HG03097 (cell line): ENCODE data around the gene DYNC2I2.
"Not testable (repeated sequence)": the region's sequence is repeated elsewhere in the genome, so short reads cannot be mapped to it uniquely, and the experiment has no call there.

Source experiments
- ATAC-seq: cut with Tn5 transposase; IDR thresholded peaks from one replicate; pipeline ENCODE4 v1.9.1; 2021; ENCODE audit not compliant: unreplicated experiment, low FRiP score

Gene DYNC2I2

DNA sequence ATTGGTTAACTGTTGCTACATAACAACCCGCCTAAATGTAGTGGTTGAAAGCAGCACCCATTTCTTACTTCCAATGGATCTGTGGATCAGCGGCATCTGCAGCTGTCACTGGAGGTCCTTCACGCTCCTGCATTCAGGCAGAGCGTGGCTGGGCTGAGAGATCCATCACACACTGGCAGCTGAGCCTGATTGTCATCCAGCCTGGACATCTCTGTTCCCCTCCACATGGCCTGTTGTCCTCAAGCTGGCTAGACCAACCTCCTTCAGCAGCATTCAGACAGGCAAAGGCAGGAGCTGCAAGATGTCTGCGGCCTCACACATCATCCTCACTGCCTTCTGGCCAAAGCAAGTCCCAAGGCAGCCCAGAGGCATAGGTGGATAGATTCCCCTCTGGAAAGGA is 36.9 kb downstream of the DYNC2I2 start:
- ATAC-seq = no peak

DNA sequence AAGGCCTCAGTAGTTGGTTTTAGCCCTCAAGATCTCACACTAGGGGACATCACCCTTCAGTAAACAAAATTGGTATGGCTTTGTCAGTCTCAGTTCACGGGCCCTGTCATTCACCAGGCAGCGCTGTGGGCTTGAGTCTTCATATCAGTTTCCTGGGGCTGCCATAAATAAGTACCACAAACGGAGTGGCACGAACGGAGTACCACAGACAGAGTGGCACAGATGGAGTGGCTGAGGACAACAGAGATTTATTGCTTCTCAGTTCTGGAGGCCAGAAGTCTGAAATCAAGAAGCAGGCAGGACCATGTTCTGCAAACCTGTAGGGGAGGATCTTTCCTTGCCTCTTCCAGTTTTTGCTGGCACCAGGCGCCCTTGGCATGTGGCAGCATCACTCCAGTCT is 37.5 kb downstream of the DYNC2I2 start:
- no peak for ATAC-seq

DNA sequence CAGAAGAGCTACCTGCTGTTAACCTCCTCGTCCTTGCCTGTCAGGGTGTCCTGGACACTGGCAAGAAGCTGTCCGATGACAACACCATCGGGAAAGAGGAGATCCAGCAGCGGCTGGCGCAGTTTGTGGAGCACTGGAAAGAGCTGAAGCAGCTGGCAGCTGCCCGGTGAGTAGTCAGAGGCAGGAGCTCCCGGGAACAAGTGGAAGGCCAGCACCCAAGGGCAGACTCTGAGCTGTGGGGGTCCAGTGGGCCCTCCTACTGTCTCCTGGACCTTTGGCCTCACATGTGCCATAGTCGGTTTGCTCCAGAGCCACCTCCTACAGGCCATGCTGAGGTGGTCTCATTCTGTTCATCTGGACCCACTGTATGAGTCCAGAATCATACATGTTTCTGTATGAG is 38.7 kb downstream of the DYNC2I2 start:
- ATAC-seq = no peak

DNA sequence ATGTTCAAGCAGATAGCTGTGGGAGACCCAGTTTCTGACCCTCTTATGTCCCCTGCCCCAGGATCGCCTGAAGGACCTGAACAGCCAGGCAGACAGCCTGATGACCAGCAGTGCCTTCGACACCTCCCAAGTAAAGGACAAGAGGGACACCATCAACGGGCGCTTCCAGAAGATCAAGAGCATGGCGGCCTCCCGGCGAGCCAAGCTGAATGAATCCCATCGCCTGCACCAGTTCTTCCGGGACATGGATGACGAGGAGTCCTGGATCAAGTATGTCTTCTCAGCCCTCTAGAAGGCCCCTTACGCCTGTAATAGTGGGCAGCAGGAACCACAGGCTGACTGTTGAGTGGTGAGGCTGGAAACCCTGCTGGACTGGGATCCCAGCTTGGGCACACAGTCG is 41.1 kb downstream of the DYNC2I2 start:
- no peak for ATAC-seq

DNA sequence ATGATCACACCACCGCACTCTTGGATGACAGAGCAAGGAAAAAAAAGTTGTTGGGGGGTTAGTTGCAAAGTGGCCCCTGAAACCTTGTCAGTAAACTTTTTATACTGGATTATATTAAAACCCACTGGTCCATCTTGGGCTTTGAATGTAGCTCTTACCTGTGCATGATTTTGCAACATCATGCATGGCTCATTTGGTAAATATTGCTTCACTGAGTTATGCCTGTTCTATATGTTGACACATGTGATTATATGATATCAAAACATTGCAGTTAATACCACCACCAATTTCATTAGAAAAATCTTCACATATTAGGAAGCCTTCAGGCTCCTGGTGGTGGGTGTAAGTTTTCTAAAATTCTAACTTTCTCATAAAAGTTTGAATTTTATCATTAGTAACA is 41.9 kb downstream of the DYNC2I2 start:
- no peak for ATAC-seq

DNA sequence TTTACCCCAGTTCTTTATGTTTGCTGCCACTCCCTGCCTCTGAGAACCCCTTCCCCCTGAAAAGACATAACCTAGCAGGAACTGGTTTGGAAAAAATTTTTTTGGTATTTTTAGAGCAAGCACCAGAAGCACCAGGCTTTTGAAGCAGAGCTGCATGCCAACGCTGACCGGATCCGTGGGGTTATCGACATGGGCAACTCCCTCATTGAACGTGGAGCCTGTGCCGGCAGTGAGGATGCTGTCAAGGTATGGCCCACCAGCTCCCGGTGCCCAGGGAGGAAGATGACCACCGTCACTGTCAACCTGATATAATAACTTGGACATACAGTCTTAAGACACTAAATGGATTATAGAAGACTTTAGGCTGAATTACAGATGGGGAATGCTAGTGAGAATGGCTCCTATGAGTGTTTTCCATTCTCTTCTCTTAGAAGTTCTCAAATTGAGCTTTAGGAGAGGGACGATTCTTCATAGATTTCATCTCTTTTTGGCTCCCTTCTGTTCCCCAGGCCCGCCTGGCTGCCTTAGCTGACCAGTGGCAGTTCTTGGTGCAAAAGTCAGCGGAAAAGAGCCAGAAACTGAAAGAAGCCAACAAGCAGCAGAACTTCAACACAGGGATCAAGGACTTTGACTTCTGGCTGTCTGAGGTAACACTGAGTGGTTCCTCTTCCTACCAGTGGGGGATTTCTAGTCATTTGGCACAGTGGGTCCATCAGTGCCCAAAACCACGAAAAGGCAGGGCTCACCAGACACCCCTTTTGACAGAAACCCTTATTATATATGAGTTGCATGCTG is 44.9 kb downstream of the DYNC2I2 start:
- no peak for ATAC-seq

DNA sequence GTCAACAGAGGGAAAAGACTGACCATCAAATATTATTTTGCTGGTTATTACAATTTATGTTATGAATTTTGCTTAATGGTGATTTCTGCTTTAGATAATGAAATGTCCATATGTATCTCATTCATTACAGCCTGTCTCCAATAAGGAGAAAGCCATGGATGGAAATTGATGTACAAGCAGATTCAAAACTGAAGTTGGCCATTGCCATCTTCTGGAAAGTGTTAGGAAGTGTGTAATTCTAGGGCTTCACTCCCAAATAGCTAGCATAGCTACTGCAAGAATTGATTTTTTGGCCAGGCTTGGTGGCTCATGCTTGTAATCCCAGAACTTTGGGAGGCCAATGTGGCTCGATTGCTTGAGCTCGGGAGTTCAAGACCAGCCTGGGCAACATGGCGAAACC is 45.8 kb downstream of the DYNC2I2 start:
- no peak for ATAC-seq

DNA sequence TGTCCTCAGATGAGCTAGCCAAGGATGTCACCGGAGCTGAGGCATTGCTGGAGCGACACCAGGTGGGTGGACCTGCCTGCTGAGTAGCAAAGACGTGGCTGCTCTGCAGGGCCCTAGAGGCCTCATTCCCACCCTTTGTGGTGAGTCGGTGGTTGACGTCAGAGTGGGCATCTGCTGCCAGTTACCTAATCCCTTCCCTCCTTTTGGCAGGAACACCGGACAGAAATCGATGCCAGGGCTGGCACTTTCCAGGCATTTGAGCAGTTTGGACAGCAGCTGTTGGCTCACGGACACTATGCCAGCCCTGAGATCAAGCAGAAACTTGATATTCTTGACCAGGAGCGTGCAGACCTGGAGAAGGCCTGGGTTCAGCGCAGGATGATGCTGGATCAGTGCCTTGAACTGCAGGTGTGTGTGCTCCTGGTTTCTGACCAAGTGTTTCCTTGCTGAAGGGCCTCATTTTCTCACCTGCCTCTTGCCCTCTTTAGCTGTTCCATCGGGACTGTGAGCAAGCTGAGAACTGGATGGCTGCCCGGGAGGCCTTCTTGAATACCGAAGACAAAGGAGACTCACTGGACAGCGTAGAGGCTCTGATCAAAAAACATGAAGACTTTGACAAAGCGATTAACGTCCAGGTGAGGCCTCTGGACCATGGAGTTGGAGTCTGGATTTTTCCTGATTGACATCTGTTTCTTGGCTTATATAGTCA is 48.9 kb downstream of the DYNC2I2 start:
- ATAC-seq = no peak

DNA sequence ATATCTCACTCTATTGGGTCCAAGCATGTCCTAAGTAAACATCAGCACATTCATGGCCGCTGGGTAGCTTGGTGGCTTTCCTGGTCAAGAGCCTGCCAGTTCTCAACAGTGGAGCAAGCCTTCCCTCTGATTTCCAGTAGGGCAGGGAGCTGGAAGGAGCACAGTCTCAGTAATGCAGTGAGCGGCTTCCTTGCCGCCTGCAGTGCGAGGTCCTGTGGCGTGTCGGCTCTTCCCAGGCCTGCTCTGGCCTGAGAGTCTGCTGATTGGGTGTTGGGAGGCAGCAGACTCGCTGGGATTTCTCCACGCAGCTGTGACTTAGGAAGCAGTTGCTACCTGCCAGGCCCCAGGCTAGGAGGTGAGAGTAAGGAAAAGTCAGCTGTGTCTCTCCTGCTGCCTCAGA is 53.0 kb downstream of the DYNC2I2 start:
- no peak for ATAC-seq

DNA sequence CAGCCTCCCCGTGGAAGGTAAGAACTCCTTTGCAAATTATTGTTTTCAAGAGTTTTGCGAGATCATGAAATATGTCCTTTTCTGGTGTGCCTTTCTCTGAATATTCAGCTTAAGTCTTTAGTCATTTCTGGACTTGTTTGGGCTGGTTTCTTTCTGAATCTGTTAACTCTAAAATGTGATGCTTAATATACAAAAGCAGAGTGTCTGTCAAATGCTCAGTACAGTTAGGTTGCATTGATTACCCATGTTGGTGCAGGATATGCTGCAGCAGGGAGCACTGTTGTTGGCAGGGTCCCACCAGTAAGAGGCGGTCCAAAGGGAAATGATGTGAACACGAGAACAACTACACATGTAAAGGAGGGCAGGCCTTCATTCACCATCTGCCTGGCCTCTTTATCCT is 56.5 kb downstream of the DYNC2I2 start:
- no peak for ATAC-seq

DNA sequence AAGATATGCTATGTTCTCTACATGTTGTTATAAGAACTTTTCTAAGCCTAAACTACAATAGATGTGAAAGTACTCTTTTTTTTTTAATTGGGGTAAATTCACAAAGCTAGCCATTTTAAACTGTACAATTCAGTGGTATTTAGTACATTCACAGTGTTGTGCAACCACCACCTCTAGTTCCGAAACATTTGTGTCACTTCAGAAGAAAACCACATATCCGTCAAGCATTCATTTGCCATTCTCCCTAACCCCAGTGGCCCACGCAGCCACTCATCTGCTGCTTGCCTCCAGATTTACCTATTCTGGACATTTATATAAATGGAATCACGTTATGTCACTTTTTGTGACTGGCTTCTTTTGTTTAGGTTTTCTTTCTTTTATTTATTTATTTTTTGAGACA is 61.2 kb downstream of the DYNC2I2 start:
- no peak for ATAC-seq

DNA sequence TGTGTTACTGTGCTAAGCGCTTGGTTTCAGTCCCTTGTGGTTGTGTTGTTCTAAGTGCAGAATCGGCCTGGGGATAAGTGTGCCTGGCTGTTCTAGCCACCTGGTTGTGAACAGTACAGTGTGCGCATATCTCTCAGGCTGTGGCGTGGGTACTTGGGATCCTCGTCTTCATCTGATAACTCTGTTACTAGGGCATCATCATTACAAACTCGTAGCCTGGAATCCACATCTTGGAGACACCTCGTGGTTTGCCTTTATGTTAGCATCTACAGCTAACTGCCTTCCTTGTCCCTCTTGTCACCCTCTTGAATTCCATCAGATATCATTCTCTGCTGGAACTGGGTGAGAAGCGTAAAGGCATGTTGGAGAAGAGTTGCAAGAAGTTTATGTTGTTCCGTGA is 62.8 kb downstream of the DYNC2I2 start:
- no peak for ATAC-seq

DNA sequence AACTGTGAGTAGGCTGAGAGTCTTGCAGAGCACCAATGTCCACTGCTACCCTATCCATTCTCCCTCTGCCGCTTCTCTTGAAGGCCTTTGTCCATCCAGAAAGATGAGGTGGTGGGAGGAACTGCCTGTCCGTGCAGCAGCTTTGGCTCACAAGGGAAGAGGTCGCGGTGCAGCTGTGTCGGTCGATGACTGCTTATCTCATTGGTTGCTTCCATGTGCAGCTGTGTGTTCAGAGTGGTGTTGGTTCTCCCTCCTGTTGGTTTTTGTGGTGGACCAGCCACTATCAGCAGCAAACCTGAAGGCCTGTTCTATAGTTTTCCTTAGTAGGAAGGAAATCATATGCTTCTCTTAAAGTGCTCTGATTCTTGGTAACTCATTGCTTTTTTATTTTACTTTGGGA is 63.6 kb downstream of the DYNC2I2 start:
- no peak for ATAC-seq

DNA sequence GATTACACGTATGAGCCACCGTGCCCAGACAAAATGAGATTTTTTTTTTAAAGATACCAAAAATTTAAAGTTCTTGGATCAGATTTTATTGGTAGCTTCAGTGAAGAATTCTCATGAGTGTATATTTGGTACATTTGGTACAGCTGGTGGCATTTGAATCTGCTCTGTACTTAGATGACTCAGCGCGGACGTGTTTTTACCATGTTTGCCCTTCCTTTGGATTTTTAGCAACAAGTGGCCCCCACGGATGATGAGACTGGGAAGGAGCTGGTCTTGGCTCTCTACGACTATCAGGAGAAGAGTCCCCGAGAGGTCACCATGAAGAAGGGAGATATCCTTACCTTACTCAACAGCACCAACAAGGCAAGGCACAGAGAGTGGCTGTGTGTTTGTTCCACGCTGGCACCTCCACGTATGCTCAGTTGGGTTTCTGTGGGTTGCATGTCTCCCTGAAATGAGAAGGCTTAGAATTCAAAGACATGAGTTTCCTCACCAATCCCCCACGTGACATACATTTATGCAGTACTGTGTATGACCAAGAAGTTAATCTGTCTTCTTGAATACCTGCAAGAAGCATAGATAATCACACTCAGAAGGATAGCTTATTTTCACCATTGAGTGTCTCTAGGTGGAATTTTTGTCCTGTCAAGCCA is 67.9 kb downstream of the DYNC2I2 start:
- no peak for ATAC-seq

DNA sequence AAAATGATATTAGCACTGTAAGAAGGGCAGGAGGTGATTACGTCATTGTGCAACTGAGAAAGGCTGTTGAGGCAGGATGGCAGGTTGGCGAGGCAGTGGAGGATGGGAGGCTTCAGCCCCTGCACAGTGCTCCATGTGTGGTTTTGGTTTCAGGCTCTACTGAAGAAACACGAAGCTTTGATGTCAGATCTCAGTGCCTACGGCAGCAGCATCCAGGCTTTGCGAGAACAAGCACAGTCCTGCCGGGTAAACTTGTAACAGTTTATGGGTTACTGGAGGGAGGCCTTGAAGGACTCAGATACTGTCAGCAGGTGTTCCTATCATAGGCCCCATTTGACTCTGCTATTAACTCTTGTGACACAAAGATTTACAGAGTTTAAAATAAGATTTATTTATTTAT is 69.2 kb downstream of the DYNC2I2 start:
- no peak for ATAC-seq

DNA sequence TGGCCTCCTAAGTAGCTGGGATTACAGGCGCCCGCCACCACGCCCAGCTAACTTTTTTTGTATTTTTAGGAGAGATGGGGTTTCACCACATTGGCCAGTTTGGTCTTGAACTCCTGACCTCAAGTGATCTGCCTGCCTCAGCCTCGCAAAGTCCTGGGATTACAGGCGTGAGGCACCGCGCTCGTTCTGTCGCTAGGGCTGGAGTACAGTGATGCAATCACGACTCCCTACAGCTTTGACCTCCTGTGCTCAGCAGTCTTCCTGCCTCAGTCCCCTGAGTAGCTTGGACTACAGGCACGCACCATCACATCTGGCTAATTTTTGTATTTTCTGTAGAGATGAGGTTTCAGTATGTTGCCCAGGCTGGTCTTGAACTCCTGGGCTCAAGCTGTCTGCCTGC is 69.7 kb downstream of the DYNC2I2 start:
- ATAC-seq = not testable (repeated sequence)

DNA sequence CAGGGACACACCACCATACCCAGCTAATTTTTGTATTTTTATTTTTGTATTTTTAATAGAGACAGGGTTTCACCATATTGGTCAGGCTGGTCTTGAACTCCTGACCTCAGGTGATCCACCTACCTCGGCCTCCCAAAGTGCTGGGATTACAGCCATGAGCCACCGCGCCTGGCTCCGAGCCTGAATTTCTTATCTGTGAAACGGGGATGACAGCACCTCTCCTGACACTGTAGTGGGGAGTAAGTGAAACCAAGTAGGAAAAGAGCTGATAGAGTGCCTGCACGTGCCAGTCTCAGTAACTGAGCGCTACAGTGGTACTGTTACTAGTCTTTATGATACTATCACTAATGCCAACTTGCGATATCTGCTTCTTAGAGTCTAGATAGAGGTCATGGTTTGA is 71.5 kb downstream of the DYNC2I2 start:
- ATAC-seq = not testable (repeated sequence)
